HAP-1 (cell line): Measurements from ENCODE around the gene PRRG2.
A peak's percentile ranks its signal among the peaks of the same experiment; 100 is the strongest.

ENCODE experiments used
- DNase-seq, 2 experiments: peaks; one replicate each; pipeline ENCODE4 v3.0.0-alpha.2; 2016 to 2020; ENCODE audit warnings: low spot score in 2 of 2
- H3K27me3 ChIP-seq: fragments of 250-450 bp; sonication (Bioruptor Pico); 2 replicates; pipeline ENCODE4 v1.5.1; 2020; ENCODE audit warnings: low read depth, mild to moderate bottlenecking, moderate library complexity
- H3K36me3 ChIP-seq: fragments of 250-450 bp; sonication (Bioruptor Pico); replicated peaks from 2 replicates; pipeline ENCODE4 v1.5.1; 2020; ENCODE audit warnings: mild to moderate bottlenecking
- H3K4me1 ChIP-seq: fragments of 250-450 bp; sonication (Bioruptor Pico); 2 replicates; pipeline ENCODE4 v1.5.1; 2020; ENCODE audit warnings: mild to moderate bottlenecking
- H3K4me3 ChIP-seq: fragments of 250-450 bp; sonication (Bioruptor Pico); 2 replicates; pipeline ENCODE4 v1.5.1; 2020; ENCODE audit warnings: mild to moderate bottlenecking, moderate library complexity
- H3K9me3 ChIP-seq: fragments of 250-450 bp; sonication (Bioruptor Pico); 2 replicates; pipeline ENCODE4 v1.5.1; 2020; ENCODE audit warnings: mild to moderate bottlenecking, moderate library complexity
- in situ Hi-C: fragments of 300-500 bp; cut with MboI; formaldehyde crosslinking; loops from 3 replicates; pipeline ENCODE4 v1.14.3; 2020; ENCODE audit warnings: low sequenced_read_pairs, inconsistent platforms, mixed read lengths

Gene PRRG2

GRCh38 chr19:49552749-49553148 is 28.4 kb upstream of the PRRG2 start:
- no peaks in the 10 kb centered on the region for H3K27me3 ChIP-seq
- in situ Hi-C loops, result no loop called here
- no peak overlapping the region for H3K4me3 ChIP-seq
- no peak for DNase-seq
- no peaks in the 10 kb centered on the region for H3K4me1 ChIP-seq
- peaks cover 21% of the 10 kb centered on the region for H3K36me3 ChIP-seq
- no peaks in the 10 kb centered on the region for H3K9me3 ChIP-seq

GRCh38 chr19:49553451-49554271 is 27.5 kb upstream of the PRRG2 start:
- Histone ChIP-seq H3K4me3 (no peak overlapping the region), H3K4me1 (no peaks in the 10 kb centered on the region), H3K27me3 (no peaks in the 10 kb centered on the region), H3K9me3 (no peaks in the 10 kb centered on the region), H3K36me3 (peaks cover 24% of the 10 kb centered on the region)
- no peak for DNase-seq
- in situ Hi-C loops, result no loop called here

GRCh38 chr19:49554701-49555181 is 26.4 kb upstream of the PRRG2 start:
- H3K4me3 ChIP-seq, result no peak overlapping the region
- H3K4me1 ChIP-seq, result no peaks in the 10 kb centered on the region
- no peak for DNase-seq
- in situ Hi-C loops, result no loop called here
- peaks cover 27% of the 10 kb centered on the region for H3K36me3 ChIP-seq
- H3K27me3 ChIP-seq, result no peaks in the 10 kb centered on the region
- H3K9me3 ChIP-seq, result no peaks in the 10 kb centered on the region

- peaks cover 27% of the 10 kb centered on the region for H3K36me3 ChIP-seq
- in situ Hi-C loops, result no loop called here
- DNase-seq, result peak in 1 of 2 experiments; percentile 79
- H3K27me3 ChIP-seq, result no peaks in the 10 kb centered on the region
- no peaks in the 10 kb centered on the region for H3K4me1 ChIP-seq
- no peak overlapping the region for H3K4me3 ChIP-seq
- no peaks in the 10 kb centered on the region for H3K9me3 ChIP-seq
Observed at GRCh38 chr19:49555600-49556411, 25.3 kb upstream of the PRRG2 start.

- in situ Hi-C loops, result no loop called here
- H3K9me3 ChIP-seq, result no peaks in the 10 kb centered on the region
- H3K4me1 ChIP-seq, result no peaks in the 10 kb centered on the region
- H3K27me3 ChIP-seq, result no peaks in the 10 kb centered on the region
- H3K4me3 ChIP-seq, result no peak overlapping the region
- no peak for DNase-seq
- peaks cover 27% of the 10 kb centered on the region for H3K36me3 ChIP-seq
Observed at GRCh38 chr19:49556412-49557398, 24.4 kb upstream of the PRRG2 start.

- Histone ChIP-seq H3K4me1 (no peaks in the 10 kb centered on the region), H3K4me3 (no peak overlapping the region), H3K27me3 (no peaks in the 10 kb centered on the region), H3K36me3 (peaks cover 27% of the 10 kb centered on the region), H3K9me3 (no peaks in the 10 kb centered on the region)
- no peak for DNase-seq
- in situ Hi-C loops, result no loop called here
Observed at GRCh38 chr19:49557641-49558325, 23.3 kb upstream of the PRRG2 start.

GRCh38 chr19:49558591-49558990 is 22.5 kb upstream of the PRRG2 start:
- no peaks in the 10 kb centered on the region for H3K4me1 ChIP-seq
- H3K27me3 ChIP-seq, result no peaks in the 10 kb centered on the region
- in situ Hi-C loops, result no loop called here
- H3K36me3 ChIP-seq, result peaks cover 27% of the 10 kb centered on the region
- H3K4me3 ChIP-seq, result no peak overlapping the region
- no peak for DNase-seq
- no peaks in the 10 kb centered on the region for H3K9me3 ChIP-seq

GRCh38 chr19:49559443-49559842 is 21.7 kb upstream of the PRRG2 start:
- in situ Hi-C loops, result no loop called here
- H3K4me3 ChIP-seq, result no peak overlapping the region
- no peaks in the 10 kb centered on the region for H3K9me3 ChIP-seq
- H3K27me3 ChIP-seq, result no peaks in the 10 kb centered on the region
- DNase-seq, result no peak
- no peaks in the 10 kb centered on the region for H3K4me1 ChIP-seq
- peaks cover 27% of the 10 kb centered on the region for H3K36me3 ChIP-seq

- in situ Hi-C loops, result no loop called here
- DNase-seq, result no peak
- H3K9me3 ChIP-seq, result no peaks in the 10 kb centered on the region
- H3K4me1 ChIP-seq, result no peaks in the 10 kb centered on the region
- no peaks in the 10 kb centered on the region for H3K27me3 ChIP-seq
- peaks cover 27% of the 10 kb centered on the region for H3K36me3 ChIP-seq
- H3K4me3 ChIP-seq, result no peak overlapping the region
Observed at GRCh38 chr19:49559928-49560327, 21.2 kb upstream of the PRRG2 start.

GRCh38 chr19:49560358-49560900 is 20.7 kb upstream of the PRRG2 start:
- H3K36me3 ChIP-seq, result peaks cover 23% of the 10 kb centered on the region
- H3K27me3 ChIP-seq, result no peaks in the 10 kb centered on the region
- no peaks in the 10 kb centered on the region for H3K9me3 ChIP-seq
- H3K4me1 ChIP-seq, result no peaks in the 10 kb centered on the region
- in situ Hi-C loops, result no loop called here
- H3K4me3 ChIP-seq, result no peak overlapping the region
- DNase-seq, result no peak

GRCh38 chr19:49564616-49565045 is 16.5 kb upstream of the PRRG2 start:
- H3K9me3 ChIP-seq, result no peaks in the 10 kb centered on the region
- H3K36me3 ChIP-seq, result no peaks in the 10 kb centered on the region; the same call in 1 of the 2 replicates
- no peaks in the 10 kb centered on the region for H3K27me3 ChIP-seq
- peaks cover 11% of the 10 kb centered on the region for H3K4me1 ChIP-seq
- in situ Hi-C loops, result no loop called here
- H3K4me3 ChIP-seq, result no peak overlapping the region
- DNase-seq, result no peak

GRCh38 chr19:49565261-49565660 is 15.9 kb upstream of the PRRG2 start:
- Histone ChIP-seq H3K9me3 (no peaks in the 10 kb centered on the region), H3K4me3 (no peak overlapping the region), H3K4me1 (peaks cover 11% of the 10 kb centered on the region), H3K36me3 (no peaks in the 10 kb centered on the region; the same call in 1 of the 2 replicates), H3K27me3 (no peaks in the 10 kb centered on the region)
- in situ Hi-C loops, result no loop called here
- no peak for DNase-seq
